ENCODE data around the gene DEF6.

Gene DEF6

GRCh38 chr6:35296931-35297600 lies 552 bp upstream of the DEF6 start:
- Histone ChIP-seq H3K9ac (ENCODE audit: low read depth, low read length, poor library complexity, severe bottlenecking) (peak overlapping the region; percentile 98), H3K36me3 (ENCODE audit: insufficient read depth, low read length) (no peaks in the 10 kb centered on the region; the same call in 1 of the 2 replicates), H3K4me3 (ENCODE audit: low read length, poor library complexity, severe bottlenecking) (peak overlapping the region; percentile 91), H3K79me2 (ENCODE audit: insufficient read depth, low read length) (peaks cover 44% of the 10 kb centered on the region), H4K20me1 (ENCODE audit: insufficient read depth, low read length, poor library complexity, severe bottlenecking) (peaks cover 15% of the 10 kb centered on the region), H3K27me3 (ENCODE audit: insufficient read depth, low read length, poor library complexity, severe bottlenecking) (no peaks in the 10 kb centered on the region), H3K4me2 (ENCODE audit: low read depth, low read length, poor library complexity, severe bottlenecking) (peak overlapping the region; percentile 63), H3F3A (ENCODE audit: low read depth) (no peaks in the 10 kb centered on the region), H3K9me2 (replicated peaks; ENCODE audit: low read depth, low read length) (no peaks in the 10 kb centered on the region), H3K4me1 (ENCODE audit: insufficient read depth, low read length, poor library complexity, severe bottlenecking) (peaks cover 65% of the 10 kb centered on the region), H2AFZ (ENCODE audit: low read length) (no peak overlapping the region), H3K9me3 (ENCODE audit: insufficient read depth, low read depth, low read length) (no peaks in the 10 kb centered on the region)
- TF ChIP-seq, protein P1, sequence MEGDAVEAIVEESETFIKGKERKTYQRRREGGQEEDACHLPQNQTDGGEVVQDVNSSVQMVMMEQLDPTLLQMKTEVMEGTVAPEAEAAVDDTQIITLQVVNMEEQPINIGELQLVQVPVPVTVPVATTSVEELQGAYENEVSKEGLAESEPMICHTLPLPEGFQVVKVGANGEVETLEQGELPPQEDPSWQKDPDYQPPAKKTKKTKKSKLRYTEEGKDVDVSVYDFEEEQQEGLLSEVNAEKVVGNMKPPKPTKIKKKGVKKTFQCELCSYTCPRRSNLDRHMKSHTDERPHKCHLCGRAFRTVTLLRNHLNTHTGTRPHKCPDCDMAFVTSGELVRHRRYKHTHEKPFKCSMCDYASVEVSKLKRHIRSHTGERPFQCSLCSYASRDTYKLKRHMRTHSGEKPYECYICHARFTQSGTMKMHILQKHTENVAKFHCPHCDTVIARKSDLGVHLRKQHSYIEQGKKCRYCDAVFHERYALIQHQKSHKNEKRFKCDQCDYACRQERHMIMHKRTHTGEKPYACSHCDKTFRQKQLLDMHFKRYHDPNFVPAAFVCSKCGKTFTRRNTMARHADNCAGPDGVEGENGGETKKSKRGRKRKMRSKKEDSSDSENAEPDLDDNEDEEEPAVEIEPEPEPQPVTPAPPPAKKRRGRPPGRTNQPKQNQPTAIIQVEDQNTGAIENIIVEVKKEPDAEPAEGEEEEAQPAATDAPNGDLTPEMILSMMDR (conservative IDR thresholded peaks at IDR 0.05; ENCODE audit: low read length), result no peak
- TF ChIP-seq EZH2phosphoT487 (IDR thresholded peaks at IDR 0.05; ENCODE audit: borderline replicate concordance), result no peak

DNA sequence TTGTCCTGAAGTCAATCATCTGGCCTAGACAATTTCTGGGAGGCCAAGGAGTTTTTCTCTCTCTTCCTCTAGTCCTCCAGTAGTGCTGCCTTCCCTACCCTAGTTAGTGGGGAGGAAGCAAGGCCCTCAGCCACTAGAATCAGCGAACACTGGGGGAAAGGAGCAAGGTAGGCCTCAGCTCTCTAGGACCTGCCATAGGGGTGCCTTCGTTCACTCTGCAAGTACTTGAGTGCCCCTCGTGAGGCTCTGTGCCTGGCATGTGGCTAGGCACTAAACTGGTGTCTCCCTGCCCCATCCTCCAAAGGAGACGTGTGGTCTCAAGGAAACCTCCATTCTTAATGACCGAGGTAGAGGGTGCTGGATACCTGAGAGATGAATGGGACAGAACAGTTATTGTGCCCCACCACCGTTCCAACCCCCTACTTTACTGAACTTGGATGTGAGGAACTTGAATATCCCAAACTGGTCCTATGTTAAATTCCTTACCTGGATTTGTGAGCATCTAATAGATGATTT lies 1.1 kb downstream of the DEF6 start:
- Histone ChIP-seq H3K4me1 (ENCODE audit: insufficient read depth, low read length, poor library complexity, severe bottlenecking) (peaks cover 79% of the 10 kb centered on the region), H3K27me3 (ENCODE audit: insufficient read depth, low read length, poor library complexity, severe bottlenecking) (no peaks in the 10 kb centered on the region), H3K36me3 (ENCODE audit: insufficient read depth, low read length) (no peaks in the 10 kb centered on the region; the same call in 1 of the 2 replicates), H3K9me3 (ENCODE audit: insufficient read depth, low read depth, low read length) (no peaks in the 10 kb centered on the region), H3F3A (ENCODE audit: low read depth) (no peaks in the 10 kb centered on the region), H3K4me3 (ENCODE audit: low read length, poor library complexity, severe bottlenecking) (peak overlapping the region; percentile 91), H2AFZ (ENCODE audit: low read length) (no peak overlapping the region), H3K9me2 (replicated peaks; ENCODE audit: low read depth, low read length) (no peaks in the 10 kb centered on the region), H4K20me1 (ENCODE audit: insufficient read depth, low read length, poor library complexity, severe bottlenecking) (peaks cover 21% of the 10 kb centered on the region), H3K79me2 (ENCODE audit: insufficient read depth, low read length) (peaks cover 58% of the 10 kb centered on the region), H3K9ac (ENCODE audit: low read depth, low read length, poor library complexity, severe bottlenecking) (peak overlapping the region; percentile 98), H3K4me2 (ENCODE audit: low read depth, low read length, poor library complexity, severe bottlenecking) (peak overlapping the region; percentile 89)
- TF ChIP-seq, protein P1 (conservative IDR thresholded peaks at IDR 0.05; ENCODE audit: low read length), result no peak
- TF ChIP-seq EZH2phosphoT487 (IDR thresholded peaks at IDR 0.05; ENCODE audit: borderline replicate concordance), result no peak

DNA sequence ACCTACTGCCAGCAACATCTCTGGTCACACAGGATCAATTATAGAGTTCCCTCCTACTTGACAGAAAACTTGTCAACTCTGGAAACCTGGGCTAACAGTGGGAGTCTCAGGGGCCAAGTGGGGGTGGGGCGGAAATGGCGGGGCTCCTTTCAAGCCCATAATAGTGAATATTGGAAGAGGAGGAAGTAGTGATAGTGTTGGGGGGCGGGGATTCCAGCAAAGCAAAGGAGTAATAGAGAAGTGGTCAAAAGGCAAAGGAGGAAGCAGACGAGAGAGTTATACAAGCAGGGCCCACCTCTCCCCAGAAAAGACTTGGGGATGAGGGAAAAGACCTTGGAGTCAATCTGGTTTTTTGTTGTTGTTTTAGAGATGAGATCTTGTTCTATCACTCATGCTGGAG lies 2.1 kb downstream of the DEF6 start:
- no peaks in the 10 kb centered on the region for H3F3A ChIP-seq (ENCODE audit: low read depth)
- peak overlapping the region; percentile 98 for H3K9ac ChIP-seq (ENCODE audit: low read depth, low read length, poor library complexity, severe bottlenecking)
- peak overlapping the region; percentile 89 for H3K4me2 ChIP-seq (ENCODE audit: low read depth, low read length, poor library complexity, severe bottlenecking)
- peak overlapping the region; percentile 91 for H3K4me3 ChIP-seq (ENCODE audit: low read length, poor library complexity, severe bottlenecking)
- H3K79me2 ChIP-seq (ENCODE audit: insufficient read depth, low read length), result peaks cover 68% of the 10 kb centered on the region
- H3K27me3 ChIP-seq (ENCODE audit: insufficient read depth, low read length, poor library complexity, severe bottlenecking), result no peaks in the 10 kb centered on the region
- peaks cover 29% of the 10 kb centered on the region for H4K20me1 ChIP-seq (ENCODE audit: insufficient read depth, low read length, poor library complexity, severe bottlenecking)
- H3K9me3 ChIP-seq (ENCODE audit: insufficient read depth, low read depth, low read length), result no peaks in the 10 kb centered on the region
- no peaks in the 10 kb centered on the region; the same call in 1 of the 2 replicates for H3K36me3 ChIP-seq (ENCODE audit: insufficient read depth, low read length)
- no peak overlapping the region for H2AFZ ChIP-seq (ENCODE audit: low read length)
- TF ChIP-seq EZH2phosphoT487 (IDR thresholded peaks at IDR 0.05; ENCODE audit: borderline replicate concordance), result no peak
- TF ChIP-seq, protein P1 (conservative IDR thresholded peaks at IDR 0.05; ENCODE audit: low read length), result no peak
- H3K9me2 ChIP-seq (replicated peaks; ENCODE audit: low read depth, low read length), result no peaks in the 10 kb centered on the region
- peaks cover 81% of the 10 kb centered on the region for H3K4me1 ChIP-seq (ENCODE audit: insufficient read depth, low read length, poor library complexity, severe bottlenecking)

All from Loucy (cell line).